A172 (cell line): ENCODE data around the gene SUN5. TPM values are rescaled to one million over a fixed set of nuclear protein-coding genes. Genes with fewer than 3 reads are reported as not detected.

ENCODE experiments used
- DNase-seq: peaks from one replicate; pipeline ENCODE4 v3.0.0-alpha.2; 2015; ENCODE audit warnings: low spot score
- total RNA-seq: library from RNA; depleted of rRNA; stranded (reverse); fragments of >200 nt; shearing (Covaris generic); gene quantifications from 2 replicates; pipeline ENCODE4 v1.2.3, GENCODE V29; 2014

SUN5 gene
- total RNA-seq, 1 experiment from 2014 or later: not detected

DNA sequence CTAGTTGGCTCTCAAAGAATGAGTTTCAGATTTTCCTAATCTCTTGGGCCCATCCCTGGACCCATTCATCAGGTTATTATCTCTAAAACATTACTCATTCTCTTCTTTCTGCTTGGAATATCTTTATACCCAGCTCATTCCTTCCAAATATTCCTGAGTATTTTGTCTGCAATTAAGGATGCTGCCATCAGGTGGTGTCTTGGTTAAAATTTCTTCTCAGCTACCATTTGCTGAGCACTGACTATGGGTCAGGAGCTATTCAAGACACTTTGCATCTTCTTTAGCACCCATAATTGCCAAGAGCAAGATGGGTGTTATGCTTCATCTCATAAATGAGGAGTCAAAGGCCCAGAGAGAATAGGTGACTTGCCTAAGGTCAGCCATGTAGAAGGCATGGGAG is 8.4 kb downstream of the SUN5 start:
- no peak for DNase-seq

DNA sequence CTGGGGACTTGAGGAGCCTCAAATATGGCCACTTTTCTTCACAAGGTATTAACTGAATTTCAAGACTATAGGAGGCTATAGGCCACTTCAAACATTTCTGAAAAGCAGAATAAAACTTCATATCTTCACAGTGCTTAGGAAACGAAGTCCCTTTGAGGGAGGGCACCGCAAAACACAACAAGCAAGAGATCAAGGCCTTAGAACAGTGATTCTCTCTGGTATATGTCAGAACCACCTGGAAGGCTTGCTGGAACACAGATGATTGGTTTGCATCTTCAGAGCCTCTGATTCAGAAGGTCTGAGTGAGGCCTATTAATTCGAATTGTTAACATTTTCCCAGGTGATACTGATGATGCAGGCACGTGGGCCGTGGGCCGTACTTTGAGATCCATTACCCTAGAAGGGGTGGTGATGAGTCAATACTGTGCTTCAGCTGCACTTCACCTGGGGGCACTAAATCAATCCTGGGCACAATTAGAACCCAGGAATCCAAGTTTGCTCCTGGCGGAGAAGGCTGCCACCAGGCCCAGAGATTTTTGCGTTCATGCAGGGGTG is 10.7 kb downstream of the SUN5 start:
- DNase-seq: no peak

DNA sequence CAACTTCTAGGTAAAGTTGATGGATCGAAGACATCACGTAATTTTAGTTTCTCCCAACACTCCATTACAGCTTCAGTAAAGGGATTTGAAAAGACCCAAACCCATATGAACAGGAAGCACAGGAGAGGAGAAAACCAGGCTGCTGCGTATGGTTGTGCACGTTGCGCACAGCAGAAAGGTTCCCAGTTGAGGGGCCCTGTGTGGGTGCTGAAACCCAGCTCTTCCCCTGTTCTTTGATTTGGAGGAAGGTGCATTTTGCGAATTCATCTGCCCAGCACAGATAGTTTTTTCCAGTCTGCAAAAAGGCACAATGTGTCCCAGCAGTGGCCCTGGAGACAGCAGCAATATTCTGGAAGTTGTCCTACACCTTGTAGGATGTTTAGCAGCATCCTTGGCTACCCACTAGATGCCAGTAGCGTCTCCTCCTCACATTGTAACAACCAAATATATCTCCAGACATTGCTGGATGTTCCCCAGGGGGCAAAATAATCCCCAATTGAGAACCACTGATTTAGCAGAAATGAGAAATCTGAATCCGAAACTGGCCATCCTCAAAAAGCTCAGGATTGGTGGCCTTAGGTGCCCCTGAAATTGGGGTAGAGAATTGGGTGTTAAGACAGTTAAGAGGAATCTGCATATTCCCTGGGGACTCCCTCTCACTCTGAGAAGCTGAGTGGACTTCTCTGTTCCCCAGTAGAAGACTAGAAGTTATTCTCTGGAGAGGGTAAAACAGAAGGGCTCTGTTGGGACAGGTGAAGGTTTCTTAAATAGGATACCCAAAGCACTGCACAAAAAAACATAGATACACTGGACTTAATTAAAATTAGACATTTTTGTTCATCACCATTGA is 12.2 kb downstream of the SUN5 start:
- DNase-seq: no peak

DNA sequence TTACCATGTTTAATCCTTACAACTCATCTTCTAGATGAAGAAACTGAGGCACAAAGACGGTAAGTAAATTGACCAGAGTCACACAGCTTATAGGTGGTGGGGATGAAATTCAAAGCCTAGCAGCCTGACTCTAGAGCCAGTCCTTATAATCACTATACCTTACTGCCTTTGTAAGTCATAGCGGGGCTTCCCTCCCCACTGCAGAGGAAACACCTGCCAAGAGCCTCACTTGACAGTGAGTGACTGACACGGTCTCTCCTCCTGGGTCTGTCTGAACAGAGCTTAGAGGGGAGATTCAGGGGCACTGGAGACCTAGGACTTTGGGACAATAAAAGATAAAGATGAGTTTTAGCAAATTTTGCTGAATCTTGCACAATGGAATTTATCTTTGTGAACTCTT is 12.8 kb downstream of the SUN5 start:
- no peak for DNase-seq

DNA sequence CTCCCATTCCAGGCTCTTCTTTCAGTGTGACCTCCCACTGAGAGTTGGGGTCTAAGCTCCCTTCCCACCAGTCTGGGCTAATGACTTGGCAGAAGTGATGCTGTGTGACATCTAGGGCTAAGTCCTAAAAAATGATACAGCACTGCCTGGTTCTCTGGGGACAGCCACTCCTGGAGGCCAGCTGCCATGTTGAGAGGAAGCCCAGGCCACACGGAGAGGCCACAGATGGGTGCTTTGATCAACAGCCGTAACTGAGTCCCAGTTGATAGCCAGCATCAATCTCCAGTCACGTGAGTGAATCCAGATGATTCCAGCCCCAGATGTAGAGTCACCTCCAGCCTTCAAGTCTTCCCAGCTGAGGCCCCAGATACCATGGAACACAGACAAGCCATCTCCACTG is 13.8 kb downstream of the SUN5 start:
- DNase-seq: no peak

DNA sequence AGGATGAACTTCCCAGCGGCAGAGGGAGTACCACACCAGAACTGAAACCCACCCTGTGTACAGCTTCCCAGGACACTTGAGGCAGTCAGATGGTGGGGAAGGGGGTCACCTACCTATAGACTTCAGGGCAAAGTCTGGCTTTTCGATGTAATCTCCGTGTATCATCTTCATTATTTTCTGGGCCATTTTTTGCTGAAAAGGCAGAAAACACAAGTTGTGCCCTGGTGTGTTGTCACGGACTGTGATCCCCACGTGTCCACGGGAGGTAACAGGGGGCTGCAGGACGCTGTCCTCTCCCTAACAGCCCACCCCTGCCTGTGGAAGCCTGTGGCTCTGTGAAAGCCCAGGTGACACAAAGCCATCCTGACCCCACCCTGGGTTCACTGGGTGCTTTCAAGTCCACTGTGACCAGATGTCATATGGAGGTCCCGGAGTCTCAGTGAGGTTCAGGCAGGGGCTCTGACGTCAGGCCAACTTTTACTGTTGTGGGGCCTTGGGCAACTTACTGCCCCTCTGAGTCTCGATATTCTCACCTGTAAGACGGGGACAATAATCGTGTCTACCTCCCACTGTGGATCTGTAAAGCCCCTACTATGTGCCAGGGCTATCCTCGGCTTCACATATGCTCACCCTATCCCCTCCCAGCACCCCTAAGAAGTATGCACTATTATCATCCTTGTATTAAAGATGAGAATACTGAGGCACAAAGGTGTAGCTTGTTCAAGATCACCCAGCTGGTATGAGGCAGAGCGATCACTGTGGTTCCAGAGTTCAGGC is 14.5 kb downstream of the SUN5 start:
- no peak for DNase-seq

DNA sequence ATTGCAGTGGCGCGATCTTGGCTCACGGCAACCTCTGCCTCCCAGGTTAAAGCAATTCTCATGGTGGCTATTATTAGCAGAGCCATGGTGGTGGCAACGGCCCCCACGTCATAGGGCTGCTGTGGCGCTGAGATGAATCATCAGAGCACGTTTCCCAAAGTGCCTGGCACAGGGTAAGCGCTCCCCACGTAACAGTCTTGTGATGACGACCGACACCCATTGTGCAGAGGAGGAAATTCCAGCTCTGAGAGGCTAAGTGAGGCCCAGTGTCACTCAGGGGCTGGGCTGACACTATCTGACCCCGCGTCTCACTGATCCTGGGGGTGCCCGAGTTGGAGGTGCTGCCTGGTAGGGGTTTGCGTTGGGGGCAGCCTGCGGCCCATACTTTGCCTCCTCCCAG is 16.2 kb downstream of the SUN5 start:
- DNase-seq: peak; percentile 46

DNA sequence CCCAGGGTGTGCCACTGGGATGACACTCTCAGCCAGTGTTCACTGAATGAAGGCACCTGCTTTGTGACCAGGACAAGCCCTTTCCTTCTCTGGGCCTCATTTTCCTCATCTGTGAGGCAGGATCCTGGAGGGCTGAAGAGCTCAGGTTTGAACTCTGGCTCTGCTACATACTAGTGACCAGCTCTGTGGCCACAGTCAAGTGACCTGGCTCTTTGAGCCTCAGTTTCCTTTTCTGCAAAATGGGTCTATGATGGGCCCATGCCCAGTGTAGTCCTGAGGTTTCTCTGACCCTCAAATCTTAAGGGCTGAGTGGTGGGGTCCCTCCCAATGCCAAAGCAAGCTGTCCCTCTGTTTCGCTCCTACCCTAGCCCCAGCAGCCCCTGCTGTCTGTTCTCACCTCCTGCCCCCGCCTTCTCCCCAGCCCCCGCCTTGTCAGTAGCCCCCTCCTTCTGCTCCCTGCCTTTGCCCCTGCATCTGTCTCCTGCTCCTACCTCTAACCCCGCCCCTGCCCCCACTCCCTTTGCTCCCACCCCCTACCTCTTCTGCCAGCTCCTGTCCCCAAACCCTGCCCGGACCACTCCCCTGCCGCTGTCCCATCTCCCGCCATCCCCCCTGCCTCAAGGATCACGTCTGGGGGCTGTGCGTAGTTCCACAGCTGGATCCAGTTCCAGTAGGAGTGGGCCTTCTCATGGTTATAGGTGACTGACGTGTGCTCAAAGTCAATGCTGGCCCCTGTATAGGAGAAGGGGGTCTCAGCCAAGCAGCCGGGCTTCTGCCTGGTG is 17.0 kb downstream of the SUN5 start:
- DNase-seq: no peak

DNA sequence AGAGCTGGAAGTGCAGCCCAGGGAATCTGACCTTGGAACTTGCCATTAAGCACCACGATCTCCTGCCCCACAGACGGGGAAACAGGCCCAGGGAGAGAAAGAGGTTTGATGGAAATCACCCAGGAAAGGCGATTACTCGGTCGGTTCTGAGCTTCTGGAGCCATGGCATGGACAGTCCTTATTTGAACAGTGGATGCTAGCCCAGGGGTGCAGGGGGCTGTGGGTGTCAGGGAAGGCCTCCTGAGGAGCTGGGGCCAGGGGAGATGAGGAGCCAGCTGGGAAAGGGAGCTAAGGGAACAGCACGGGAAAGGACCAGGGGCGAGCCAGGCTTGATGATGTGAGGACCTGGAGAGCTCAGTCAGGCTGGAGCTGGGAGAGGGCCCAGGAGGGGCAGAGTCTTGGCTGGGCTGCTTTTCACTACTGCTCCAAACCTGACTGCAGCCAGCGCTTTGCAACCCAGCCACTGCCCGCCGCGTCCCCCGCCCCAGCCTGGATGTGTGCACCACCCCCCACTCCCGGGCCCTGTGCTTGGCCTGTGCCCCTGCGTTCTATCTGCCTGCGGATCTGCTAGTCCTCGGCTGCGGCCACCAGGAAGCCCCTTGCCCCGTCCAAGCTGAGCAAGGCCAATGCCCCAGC is 17.8 kb downstream of the SUN5 start:
- no peak for DNase-seq

DNA sequence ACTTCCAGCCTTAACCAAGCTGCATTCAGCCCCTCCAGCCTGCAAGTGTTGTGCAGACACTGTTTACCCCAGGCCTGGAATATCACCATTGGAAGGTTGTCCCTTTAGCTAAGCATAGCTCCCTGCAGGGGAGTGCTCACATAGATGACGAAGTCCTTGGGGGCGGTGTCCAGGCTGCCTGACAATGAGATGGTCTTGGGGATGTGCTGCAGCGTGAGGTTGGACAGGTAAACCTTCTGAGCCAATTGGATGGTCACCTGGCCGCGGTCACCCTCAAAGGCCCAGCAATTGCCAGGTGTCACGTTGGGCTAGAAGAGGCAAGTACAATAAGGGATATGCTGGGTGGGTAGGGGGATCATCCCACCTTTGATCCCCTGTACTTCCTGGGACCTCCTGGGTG is 18.6 kb downstream of the SUN5 start:
- no peak for DNase-seq

DNA sequence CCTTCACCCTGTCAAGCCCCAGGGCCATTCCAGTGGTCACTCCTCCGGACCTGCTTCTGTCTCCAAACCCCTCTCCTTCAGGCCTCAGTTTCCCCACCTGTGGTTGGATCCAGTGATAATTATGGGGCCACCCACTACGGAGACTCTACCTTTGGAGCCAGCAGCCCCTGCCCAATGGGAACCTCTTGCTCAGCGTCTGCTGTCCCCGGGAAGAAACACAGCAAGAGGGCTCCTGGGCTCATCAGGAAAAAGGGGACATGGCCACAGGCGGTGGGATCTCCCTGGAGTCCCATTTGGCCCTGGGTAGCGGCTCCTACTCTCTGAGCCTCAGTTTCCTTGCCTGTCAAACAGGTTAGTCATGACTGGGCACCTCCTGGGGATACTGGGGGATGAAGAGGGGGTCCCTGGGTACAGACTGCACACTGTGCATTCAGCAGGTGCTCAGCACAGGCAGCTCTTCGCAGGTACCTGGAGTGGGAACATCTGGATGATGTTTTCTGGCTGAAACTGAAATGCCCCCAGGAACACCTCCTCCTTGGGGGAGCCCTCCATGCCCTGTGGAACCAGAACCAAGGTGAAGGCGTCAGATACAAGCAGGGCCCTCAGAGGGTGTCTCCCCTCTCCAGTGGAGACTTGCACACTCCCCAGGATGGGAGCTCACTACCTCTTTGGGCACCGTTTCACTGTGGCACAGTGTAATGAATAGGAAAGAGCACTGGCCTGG is 19.4 kb downstream of the SUN5 start:
- no peak for DNase-seq

DNA sequence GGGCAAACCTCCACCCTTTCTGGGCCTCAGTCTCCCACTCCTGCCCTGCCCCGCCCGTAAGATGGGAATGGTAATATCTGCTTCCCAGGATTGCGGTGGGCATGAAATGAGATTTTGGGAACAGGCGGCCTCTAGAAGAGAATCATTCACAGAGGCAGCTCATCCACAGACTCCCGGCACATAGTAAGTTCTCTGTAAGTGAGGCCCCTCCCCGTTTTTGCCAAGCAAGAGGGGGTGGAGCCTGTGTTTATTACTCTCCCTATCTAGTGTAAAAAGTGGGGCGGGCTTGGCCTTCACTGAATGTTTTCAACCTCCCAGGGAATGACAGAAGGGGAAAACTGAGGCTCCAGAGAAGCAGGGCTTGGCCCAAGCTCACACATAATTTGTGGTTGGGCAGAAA is 20.0 kb downstream of the SUN5 start:
- DNase-seq: no peak

DNA sequence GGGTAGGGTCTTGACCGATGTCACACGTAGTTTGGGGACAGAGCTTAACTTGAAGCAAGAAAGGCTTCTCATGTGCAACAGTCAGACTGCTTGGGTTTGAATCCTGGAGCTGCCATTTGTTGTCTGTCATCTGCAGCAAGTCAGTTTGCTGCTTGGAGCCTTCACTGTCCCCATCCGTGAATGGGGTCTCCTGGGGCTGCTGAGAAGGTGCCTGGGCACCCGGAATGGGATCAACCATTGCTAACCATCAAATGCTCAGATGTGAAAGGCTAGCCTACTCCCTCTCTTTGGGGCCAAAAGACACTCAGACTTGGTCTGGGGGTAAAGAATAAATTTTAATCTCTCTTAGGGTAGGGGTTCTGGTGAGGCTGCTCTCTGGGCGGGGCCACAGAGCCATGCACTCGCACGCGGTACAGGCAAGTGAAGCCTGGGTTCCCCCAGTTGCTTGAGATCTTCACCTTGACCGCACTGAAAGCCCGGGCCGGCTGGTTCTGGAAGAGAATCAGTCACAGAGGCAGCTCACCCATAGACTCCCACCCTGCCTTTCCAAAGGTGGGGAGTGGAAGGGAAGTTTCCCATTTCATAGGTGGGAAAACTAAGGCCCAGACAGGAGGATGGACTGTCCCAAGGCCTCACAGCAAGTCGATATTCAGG is 20.6 kb downstream of the SUN5 start:
- DNase-seq: no peak

DNA sequence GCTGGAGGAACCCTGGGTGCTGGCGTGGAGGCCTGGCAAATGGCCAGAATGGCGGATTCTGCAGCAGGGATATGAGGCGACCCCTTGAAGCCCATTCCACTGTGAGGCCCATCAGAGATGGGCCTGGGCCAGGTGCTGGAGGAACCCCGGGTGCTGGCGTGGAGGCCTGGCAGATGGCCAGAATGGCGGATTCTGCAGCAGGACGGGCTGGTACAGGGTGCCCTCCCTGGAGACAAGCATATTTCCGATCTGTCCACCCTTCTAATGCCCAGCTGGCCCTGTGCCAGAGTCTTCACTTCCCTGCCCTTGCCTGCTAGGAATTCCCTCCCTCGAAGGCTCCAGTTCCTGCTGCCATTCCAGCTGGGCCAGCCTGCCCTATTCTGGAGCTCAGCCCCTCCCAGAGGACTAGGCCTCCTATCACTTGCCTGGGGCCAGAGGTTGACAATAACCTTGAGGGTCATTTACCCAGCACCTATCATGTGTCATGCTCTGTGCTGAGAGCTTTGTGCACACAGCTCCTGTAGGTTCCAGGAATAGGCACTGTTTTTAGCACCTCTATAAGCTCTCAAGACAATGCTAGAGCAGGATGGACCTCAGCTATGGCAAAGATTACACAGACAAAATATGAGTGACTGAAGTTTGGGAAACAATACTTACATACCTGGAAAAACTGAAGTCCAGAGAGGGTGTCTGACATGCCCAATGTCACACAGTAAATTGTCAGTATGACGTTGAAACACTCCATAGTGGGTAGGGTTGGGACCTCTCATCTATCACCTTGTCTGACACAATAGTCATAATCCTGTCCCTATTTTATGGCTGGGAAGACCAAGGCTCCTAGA is 21.4 kb downstream of the SUN5 start:
- no peak for DNase-seq

DNA sequence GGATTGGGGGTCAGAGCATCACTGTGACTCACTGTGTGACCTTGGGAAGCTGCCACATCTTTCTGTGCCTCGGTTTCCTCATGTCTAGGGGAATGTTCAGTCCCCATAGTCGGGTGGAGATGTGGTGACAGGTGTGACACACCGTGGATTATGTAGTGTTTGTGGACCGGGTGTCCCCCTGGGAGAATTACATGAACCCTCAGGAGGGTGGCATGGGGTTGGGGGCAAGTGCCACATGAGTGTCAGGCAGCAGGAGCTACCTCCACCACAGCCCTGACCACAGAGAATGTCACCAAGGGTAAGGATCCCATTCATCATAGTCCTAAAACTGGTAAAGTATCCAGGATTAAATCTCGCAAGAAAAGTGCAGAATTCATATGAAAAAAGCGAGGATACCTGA is 23.2 kb downstream of the SUN5 start:
- DNase-seq: no peak

DNA sequence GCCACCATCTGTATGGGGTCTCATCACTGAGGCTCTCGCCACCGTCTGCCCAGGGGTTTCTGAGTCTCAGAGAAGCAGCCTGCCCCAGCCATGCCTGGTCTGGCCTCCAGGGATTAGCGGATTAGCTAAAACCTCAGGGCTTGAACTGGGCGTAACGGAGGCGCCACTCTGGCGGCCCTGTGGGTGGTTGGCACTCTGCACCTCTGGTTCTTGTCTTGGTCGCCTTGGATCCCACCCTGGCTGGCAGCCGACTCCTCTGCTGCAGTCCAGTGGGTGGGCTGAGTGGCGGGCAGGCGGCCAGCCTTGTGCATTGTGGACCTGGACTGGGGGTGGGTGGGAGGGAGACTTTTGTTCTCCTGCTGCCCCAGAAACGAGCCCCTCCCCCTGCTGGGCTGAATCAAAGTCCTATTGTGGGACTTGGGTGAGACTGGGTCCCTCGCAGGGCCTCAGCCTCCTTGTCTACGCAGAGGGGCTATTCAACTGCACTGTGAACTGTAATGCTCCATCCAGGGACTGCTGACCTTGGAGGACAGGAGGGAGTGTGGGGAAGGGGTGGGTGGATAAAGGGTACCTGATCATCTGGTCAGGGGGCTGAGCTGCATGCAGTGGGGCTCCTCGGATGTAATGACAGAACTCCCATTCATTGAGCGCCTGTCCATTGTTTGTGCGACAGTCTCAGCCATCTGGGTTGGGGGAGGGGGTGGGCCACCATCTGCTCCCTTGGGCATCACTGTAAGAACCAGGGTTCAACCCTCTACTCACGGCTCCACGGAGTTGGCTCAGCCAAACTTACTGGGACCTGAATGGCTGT is 23.9 kb downstream of the SUN5 start:
- no peak for DNase-seq

DNA sequence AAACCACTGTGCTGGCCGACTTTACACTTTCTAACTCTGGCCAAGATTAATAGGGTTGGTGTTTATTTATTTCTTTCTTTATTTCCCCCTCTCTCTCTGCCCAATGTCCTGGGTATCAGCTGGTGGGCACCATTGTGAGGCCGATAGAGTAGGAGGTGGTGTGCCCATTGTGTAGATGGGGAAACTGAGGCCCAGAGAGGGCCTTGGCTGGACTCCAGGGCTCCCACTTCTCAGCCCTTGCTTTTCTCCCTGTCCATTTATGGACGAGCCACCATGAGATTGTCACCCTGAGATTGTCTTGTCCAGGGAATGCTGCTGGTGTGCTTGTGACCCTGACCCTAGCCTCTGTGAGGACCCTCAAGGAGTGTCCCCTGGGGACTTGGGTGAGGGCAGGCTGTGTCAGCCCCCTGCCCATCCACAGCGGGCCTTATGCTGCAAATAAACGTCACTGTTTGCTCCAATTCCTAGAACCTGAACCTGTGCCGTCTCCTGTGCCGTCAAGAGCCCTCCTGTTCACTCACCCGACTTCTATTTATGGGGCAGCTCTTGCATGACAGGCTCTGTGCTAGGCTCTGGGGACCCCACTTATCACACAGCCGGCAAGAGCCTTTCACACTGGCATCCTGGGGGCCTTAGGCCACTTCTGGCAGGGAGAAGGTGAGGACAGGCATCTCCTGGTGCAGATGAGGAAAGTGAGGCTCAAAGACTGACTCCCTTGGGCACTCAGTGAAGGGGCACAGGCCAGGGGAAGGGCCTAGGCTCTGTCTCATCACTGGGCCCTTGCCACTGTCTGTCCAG is 24.8 kb downstream of the SUN5 start:
- DNase-seq: no peak

DNA sequence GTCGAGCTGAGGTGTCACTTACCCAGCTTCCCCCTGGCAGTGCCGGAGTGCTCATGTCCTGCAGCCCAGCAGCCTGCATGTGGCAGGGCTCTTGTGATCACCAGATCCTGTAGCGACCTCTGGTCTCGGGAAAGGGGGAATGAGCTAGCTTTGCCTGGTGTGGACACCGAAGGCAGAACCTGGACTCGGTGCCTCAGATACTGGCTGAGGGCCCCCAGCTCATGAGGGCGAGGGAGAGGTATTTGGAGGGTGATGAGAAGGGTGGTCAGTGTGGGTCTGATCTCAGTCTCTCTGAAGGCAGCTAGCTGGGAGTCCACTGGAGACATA is 26.3 kb downstream of the SUN5 start:
- DNase-seq: no peak
